ENCODE measurements around the gene CCBE1. TPM values are rescaled to one million over a fixed set of nuclear protein-coding genes. Genes with fewer than 3 reads are reported as not detected.

Gene CCBE1
- polyA plus RNA-seq, 1 of the 3 experiments (the other 2 are of a cell fraction) = 5.0 TPM

DNA sequence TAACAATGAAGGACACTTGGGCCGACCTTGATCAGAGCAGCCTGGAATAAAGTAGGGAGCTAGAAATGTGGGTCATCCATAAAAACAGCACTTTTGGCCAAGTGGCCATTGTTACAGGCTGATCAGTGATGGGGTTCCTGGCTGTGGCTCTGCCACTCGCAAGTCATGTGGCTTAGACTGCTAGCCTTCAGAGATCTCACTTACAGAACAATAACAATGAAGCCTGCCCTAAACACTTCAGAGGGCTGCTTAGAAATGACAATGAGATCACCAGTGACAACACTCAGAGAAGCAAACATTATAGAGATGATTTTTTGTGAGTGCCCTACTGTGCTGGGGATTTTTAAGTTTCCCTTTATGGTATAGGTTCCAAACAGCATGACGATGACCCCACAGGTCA is 230.2 kb downstream of the CCBE1 start (continued):
- TF ChIP-seq CHD2 (IDR thresholded peaks at IDR 0.05; ENCODE audit: low read length, partially characterized antibody) = no peak
- TF ChIP-seq FOXJ3 (CRISPR knock-in tag; IDR thresholded peaks at IDR 0.05) = no peak
- no peak for TF ChIP-seq SIN3A (IDR thresholded peaks at IDR 0.05; ENCODE audit: borderline replicate concordance, low read depth, low read length)
- TF ChIP-seq YY1 (IDR thresholded peaks at IDR 0.05; ENCODE audit: low read depth) = no peak
- no peak for TF ChIP-seq FOXM1 (IDR thresholded peaks at IDR 0.05; ENCODE audit: low read depth)
- no peak for TF ChIP-seq RXRA (IDR thresholded peaks at IDR 0.05; ENCODE audit: borderline replicate concordance, low read depth)
- no peak for TF ChIP-seq SMC3 (IDR thresholded peaks at IDR 0.05; ENCODE audit: low read depth, low read length)

DNA sequence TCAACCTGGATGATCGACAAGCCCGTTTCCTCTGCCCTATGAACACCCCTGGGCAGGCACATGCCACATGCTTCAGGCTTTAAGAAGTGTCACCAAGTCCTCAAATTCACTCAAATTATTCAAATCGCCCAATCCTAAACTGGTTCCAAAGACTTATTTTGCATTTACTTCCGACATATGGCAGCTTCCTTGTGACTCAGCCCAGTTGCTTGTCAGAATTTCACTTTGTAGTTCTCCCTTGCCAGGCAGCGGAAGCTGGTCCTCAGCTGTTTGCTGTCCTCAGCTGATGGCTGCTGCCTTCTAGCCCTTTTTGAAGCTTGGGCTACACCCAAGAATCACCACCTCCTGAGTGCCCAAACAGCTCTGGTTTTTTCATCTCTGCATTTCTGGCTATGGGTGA is 232.7 kb downstream of the CCBE1 start:
- 89% methylated on average over 5 of the region's 5 CpGs for WGBS (ENCODE audit: low lambda C conversion rate)
- no peaks in the 10 kb centered on the region for H4K20me1 ChIP-seq (ENCODE audit: insufficient read depth)
- H2AFZ ChIP-seq (ENCODE audit: low read depth) = no peak overlapping the region
- no peaks in the 10 kb centered on the region for H3K79me2 ChIP-seq (ENCODE audit: insufficient read depth)
- H3K27ac ChIP-seq (ENCODE audit: low read depth in 2 of 2, low read length in 1 of 2) = no peak overlapping the region
- no peaks in the 10 kb centered on the region for H3K9me2 ChIP-seq
- POLR2A ChIA-PET = no interaction called here
- peaks cover 8 to 10% of the 10 kb centered on the region in 2 experiments; a peak in 3 of 4 replicates for H3K4me1 ChIP-seq (ENCODE audit: control insufficient read depth in 1 of 2, insufficient read depth in 2 of 2, low read depth in 1 of 2, low read length in 1 of 2)
- H3K4me2 ChIP-seq = no peak overlapping the region
- TF ChIP-seq, protein P1, sequence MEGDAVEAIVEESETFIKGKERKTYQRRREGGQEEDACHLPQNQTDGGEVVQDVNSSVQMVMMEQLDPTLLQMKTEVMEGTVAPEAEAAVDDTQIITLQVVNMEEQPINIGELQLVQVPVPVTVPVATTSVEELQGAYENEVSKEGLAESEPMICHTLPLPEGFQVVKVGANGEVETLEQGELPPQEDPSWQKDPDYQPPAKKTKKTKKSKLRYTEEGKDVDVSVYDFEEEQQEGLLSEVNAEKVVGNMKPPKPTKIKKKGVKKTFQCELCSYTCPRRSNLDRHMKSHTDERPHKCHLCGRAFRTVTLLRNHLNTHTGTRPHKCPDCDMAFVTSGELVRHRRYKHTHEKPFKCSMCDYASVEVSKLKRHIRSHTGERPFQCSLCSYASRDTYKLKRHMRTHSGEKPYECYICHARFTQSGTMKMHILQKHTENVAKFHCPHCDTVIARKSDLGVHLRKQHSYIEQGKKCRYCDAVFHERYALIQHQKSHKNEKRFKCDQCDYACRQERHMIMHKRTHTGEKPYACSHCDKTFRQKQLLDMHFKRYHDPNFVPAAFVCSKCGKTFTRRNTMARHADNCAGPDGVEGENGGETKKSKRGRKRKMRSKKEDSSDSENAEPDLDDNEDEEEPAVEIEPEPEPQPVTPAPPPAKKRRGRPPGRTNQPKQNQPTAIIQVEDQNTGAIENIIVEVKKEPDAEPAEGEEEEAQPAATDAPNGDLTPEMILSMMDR (IDR thresholded peaks at IDR 0.05) = no peak
- TF ChIP-seq FOXM1 (IDR thresholded peaks at IDR 0.05; ENCODE audit: low read depth) = no peak
- no peaks in the 10 kb centered on the region for H3K36me3 ChIP-seq (replicated peaks in 1 of 2; ENCODE audit: control insufficient read depth in 1 of 2, insufficient read depth in 2 of 2, low read length in 1 of 2)
- H3K9ac ChIP-seq = no peak overlapping the region
- H3K27me3 ChIP-seq (ENCODE audit: insufficient read depth) = no peaks in the 10 kb centered on the region
- H3K4me3 ChIP-seq (ENCODE audit: low read depth in 2 of 2, low read length in 1 of 2) = no peak overlapping the region
- H3K9me3 ChIP-seq = no peaks in the 10 kb centered on the region
- CTCF ChIA-PET = interaction anchor here (1.1 to 4.1 kb wide), 3 partner anchors 9 to 360 kb away, joined by 3 to 26 read pairs (median 4); no protein-coding TSS in a partner anchor
- no peak for DNase-seq
- peaks cover 6% of the 10 kb centered on the region for H3F3A ChIP-seq (replicated peaks; ENCODE audit: insufficient read depth)

DNA sequence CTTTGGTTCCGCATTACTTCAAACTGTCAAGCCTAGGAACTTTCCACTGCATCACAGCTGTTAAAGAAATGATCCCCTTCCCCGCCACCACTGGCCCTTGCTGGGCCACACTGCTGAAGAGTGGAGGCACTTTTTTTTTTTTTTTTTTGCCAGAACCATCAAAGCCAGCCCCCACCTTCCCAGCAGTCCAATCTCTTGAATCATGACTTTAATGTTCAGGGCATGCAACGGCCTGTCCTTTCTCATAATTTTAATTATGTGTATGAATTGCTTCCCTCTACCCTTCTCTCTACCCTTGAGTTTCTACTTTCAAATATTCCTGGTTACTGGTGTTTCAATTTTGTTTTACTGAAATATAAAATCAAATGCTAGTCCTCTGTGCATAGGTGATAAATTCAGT is 236.1 kb downstream of the CCBE1 start:
- Histone ChIP-seq H3K4me2 (no peak overlapping the region), H4K20me1 (ENCODE audit: insufficient read depth) (no peaks in the 10 kb centered on the region), H2AFZ (ENCODE audit: low read depth) (no peak overlapping the region), H3K4me3 (ENCODE audit: low read depth in 2 of 2, low read length in 1 of 2) (no peak overlapping the region), H3K9me2 (no peaks in the 10 kb centered on the region), H3K27me3 (ENCODE audit: insufficient read depth) (no peaks in the 10 kb centered on the region), H3K4me1 (ENCODE audit: control insufficient read depth in 1 of 2, insufficient read depth in 2 of 2, low read depth in 1 of 2, low read length in 1 of 2) (peaks cover 10 to 15% of the 10 kb centered on the region in 2 experiments; a peak in 3 of 4 replicates), H3K36me3 (replicated peaks in 1 of 2; ENCODE audit: control insufficient read depth in 1 of 2, insufficient read depth in 2 of 2, low read length in 1 of 2) (no peaks in the 10 kb centered on the region), H3F3A (replicated peaks; ENCODE audit: insufficient read depth) (peaks cover 6% of the 10 kb centered on the region), H3K79me2 (ENCODE audit: insufficient read depth) (no peaks in the 10 kb centered on the region), H3K9ac (no peak overlapping the region), H3K27ac (ENCODE audit: low read depth in 2 of 2, low read length in 1 of 2) (no peak overlapping the region), H3K9me3 (no peaks in the 10 kb centered on the region)
- WGBS (ENCODE audit: low lambda C conversion rate) = 78% methylated on average over 3 of the region's 3 CpGs
- TF ChIP-seq TCF12 (IDR thresholded peaks at IDR 0.05) (no peak), NFIC (IDR thresholded peaks at IDR 0.05; ENCODE audit: borderline replicate concordance) (no peak), EP300 (IDR thresholded peaks at IDR 0.05; ENCODE audit: borderline replicate concordance in 1 of 2, low read depth in 1 of 2, low read length in 1 of 2) (no peak), FOSL2 (IDR thresholded peaks at IDR 0.05; ENCODE audit: borderline replicate concordance, low read depth) (no peak), FOXM1 (IDR thresholded peaks at IDR 0.05; ENCODE audit: low read depth) (no peak), MEF2A (IDR thresholded peaks at IDR 0.05; ENCODE audit: borderline replicate concordance, low read depth) (no peak), FOXJ3 (CRISPR knock-in tag; IDR thresholded peaks at IDR 0.05) (no peak), GABPA (IDR thresholded peaks at IDR 0.05; ENCODE audit: low read depth) (no peak), RCOR1 (IDR thresholded peaks at IDR 0.05; ENCODE audit: low read length) (no peak)
- TF ChIP-seq, protein P2, sequence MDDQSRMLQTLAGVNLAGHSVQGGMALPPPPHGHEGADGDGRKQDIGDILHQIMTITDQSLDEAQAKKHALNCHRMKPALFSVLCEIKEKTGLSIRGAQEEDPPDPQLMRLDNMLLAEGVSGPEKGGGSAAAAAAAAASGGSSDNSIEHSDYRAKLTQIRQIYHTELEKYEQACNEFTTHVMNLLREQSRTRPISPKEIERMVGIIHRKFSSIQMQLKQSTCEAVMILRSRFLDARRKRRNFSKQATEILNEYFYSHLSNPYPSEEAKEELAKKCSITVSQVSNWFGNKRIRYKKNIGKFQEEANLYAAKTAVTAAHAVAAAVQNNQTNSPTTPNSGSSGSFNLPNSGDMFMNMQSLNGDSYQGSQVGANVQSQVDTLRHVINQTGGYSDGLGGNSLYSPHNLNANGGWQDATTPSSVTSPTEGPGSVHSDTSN (IDR thresholded peaks at IDR 0.05) = no peak
- TF ChIP-seq, protein P3, sequence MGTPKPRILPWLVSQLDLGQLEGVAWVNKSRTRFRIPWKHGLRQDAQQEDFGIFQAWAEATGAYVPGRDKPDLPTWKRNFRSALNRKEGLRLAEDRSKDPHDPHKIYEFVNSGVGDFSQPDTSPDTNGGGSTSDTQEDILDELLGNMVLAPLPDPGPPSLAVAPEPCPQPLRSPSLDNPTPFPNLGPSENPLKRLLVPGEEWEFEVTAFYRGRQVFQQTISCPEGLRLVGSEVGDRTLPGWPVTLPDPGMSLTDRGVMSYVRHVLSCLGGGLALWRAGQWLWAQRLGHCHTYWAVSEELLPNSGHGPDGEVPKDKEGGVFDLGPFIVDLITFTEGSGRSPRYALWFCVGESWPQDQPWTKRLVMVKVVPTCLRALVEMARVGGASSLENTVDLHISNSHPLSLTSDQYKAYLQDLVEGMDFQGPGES (IDR thresholded peaks at IDR 0.05; ENCODE audit: low read depth, low read length) = no peak
- TF ChIP-seq, protein P4, sequence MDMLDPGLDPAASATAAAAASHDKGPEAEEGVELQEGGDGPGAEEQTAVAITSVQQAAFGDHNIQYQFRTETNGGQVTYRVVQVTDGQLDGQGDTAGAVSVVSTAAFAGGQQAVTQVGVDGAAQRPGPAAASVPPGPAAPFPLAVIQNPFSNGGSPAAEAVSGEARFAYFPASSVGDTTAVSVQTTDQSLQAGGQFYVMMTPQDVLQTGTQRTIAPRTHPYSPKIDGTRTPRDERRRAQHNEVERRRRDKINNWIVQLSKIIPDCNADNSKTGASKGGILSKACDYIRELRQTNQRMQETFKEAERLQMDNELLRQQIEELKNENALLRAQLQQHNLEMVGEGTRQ (IDR thresholded peaks at IDR 0.05; ENCODE audit: borderline replicate concordance, low read depth, low read length) = no peak
- ChIA-PET CTCF (interaction anchor here (0.7 to 11.6 kb wide), 9 partner anchors 10 to 370 kb away, joined by 3 to 276 read pairs (median 12); no protein-coding TSS in a partner anchor), POLR2A (interaction anchor here (0.9 kb wide), 1 partner anchor 362 kb away, joined by 4 read pairs; no protein-coding TSS in a partner anchor)
- DNase-seq = no peak
